Jurkat, Clone E6-1 (cell line): ENCODE data around the gene CXCR5.

Source experiments
- DNase-seq: peaks from one replicate; pipeline ENCODE4 v3.0.0-alpha.2; 2011; ENCODE audit warnings: low read depth, low spot score
- H3K4me3 ChIP-seq: 2 replicates; pipeline ENCODE4 v1.5.1; 2011; ENCODE audit warnings: mild to moderate bottlenecking, low read length, control low read depth, moderate library complexity

Gene CXCR5

DNA sequence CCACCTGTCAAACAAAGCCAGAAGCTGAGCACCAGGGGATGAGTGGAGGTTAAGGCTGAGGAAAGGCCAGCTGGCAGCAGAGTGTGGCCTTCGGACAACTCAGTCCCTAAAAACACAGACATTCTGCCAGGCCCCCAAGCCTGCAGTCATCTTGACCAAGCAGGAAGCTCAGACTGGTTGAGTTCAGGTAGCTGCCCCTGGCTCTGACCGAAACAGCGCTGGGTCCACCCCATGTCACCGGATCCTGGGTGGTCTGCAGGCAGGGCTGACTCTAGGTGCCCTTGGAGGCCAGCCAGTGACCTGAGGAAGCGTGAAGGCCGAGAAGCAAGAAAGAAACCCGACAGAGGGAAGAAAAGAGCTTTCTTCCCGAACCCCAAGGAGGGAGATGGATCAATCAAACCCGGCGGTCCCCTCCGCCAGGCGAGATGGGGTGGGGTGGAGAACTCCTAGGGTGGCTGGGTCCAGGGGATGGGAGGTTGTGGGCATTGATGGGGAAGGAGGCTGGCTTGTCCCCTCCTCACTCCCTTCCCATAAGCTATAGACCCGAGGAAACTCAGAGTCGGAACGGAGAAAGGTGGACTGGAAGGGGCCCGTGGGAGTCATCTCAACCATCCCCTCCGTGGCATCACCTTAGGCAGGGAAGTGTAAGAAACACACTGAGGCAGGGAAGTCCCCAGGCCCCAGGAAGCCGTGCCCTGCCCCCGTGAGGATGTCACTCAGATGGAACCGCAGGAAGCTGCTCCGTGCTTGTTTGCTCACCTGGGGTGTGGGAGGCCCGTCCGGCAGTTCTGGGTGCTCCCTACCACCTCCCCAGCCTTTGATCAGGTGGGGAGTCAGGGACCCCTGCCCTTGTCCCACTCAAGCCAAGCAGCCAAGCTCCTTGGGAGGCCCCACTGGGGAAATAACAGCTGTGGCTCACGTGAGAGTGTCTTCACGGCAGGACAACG lies 11.7 kb downstream of the CXCR5 start:
- DNase-seq, result peak; percentile 62
- H3K4me3 ChIP-seq, result peak overlapping the region; percentile 15; the same call in 1 of the 2 replicates

DNA sequence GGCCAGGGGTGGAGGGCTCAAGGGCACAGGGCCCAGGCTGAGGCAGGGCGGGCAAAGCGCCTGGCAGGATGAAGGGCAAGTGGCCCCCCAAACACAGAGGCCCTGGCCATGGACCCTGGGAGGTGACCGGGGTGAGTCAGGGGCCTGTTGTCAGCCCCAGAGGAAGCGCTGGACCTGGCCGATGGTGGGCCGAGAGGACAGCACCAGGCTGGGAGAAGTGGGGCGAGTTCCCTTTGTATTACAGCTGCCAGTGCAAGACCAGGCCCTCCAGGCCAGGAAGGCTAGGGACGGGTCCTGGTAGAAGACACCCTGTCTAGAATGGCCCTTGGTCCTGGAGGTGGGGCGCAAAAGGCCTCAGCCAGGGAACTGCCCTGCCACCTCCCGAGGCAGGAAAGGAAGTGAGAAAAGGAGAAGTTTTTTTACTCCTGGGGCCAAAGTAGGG lies 12.8 kb downstream of the CXCR5 start:
- H3K4me3 ChIP-seq, result no peak overlapping the region
- no peak for DNase-seq

DNA sequence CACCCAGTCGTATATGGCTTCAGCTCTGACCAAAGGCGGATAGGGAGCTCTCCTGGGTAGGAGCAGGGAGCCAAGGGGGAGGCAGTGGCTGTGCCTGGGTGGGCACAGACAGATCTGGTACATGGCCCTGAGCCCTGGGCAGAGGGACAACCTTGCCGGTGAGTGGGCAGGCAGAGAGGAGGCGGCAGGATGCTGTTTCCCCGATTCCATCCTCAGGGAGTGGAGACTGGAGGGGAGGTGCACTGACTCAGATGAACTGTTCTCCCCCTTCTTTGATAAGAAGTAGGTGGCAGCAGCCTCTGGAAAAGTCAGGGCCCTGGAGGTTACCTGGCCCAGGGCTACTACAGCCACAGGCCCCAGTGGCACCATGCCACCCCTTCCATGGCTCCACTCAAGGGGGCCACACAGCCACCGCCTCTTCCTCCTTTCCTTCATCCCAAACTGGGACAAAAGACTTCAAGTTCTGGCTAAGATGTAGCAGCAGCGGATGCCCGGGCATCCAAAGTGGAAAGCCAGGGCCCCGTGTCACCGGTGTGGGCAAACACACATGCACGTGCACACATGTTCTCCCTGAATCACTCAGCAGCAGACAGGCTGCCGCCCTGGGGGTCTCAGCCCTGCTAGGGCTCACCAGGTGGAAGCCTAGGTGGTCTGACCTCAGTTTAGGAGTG lies 13.4 kb downstream of the CXCR5 start:
- DNase-seq, result no peak
- no peak overlapping the region for H3K4me3 ChIP-seq

DNA sequence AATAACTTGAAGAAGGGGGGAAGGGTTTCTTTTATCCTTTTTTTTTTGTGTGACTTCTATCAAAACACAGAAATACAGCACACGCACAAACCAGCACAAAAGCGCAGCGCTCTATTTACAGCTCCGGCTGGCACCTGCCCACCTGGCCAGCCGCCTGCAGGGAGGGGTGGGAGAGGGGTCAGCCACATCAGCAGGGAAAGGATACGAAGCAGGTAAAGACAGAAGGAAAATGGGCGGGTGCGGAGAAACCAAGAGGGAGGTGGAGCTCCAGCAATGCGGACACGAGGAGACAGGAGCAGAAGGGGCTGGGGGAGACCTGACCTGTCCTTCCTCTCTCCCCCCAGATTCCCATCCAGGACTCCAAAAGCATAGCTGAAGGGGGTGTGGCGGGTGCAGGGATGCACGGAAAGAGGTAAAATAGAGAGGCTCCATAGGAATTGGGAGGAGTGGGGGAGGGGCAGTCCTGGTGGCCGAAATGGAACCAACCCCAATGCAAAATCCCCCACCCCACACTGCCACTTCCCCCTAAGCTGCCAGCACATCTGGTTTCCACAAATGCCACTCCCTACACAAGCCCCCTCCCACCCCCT lies 14.1 kb downstream of the CXCR5 start:
- no peak for DNase-seq
- H3K4me3 ChIP-seq, result no peak overlapping the region

DNA sequence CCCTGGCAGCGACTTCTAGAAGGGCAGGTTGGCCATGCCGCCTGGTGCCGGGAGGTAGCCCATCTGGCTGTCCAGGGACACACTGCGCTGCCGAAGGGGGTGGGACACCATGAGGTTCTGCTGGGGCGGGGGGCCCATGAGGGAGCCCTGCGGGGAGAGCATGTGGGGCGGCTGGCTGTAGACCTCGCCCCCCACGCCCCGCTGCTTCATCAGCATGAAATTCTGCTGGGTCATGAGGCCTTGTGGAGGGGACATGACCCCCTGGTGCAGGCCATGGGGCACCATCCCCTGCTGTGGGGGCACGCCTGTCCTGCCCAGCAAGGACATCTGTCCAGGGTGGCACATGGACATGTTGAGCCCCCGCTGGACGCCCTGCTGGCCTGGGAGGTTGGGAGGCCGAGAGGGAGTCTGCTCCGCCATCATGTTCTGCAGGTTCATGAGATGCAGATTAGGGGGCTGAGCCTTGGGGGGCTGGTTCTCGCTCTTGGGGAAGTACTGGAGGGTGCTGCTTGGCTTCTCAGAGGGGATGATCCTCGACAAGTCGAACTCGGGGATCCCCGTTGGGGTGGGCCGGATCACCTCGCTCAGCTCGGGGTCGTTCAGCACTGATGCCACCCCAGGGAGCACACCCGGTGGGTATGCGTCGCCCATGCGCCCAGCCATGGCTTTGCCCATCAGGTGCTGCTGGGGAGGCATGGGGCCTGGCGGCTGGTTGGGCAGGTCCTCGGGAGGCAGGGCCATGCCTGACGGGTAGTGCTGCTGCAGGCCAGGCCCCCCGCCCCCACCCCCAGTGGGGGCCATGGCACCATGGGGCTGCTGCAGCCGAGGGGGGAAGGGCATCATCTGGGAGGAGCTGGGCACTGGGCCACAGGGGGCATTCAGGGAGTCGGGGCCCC lies 15.0 kb downstream of the CXCR5 start:
- no peak for DNase-seq
- H3K4me3 ChIP-seq, result no peak overlapping the region

DNA sequence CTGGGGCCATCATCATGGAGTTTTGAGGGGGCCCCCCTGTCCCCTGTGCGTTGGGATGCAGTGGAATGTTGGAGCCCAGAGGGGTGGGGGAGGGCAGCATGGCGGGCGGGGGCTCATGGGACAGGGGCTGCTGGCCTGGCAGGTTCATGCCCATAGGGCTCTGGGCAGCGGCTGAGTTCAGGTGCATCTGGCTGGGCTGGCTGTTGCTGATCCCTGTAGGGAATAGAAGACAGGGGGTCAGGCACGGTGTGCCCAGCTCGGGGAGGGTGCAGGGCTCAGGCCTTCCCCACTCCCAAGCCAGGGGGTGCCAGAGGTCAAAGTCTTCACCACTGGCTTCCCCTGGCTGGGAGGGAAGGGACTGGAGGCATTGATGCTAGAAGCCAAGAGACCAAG lies 15.6 kb downstream of the CXCR5 start:
- H3K4me3 ChIP-seq, result no peak overlapping the region
- DNase-seq, result no peak

DNA sequence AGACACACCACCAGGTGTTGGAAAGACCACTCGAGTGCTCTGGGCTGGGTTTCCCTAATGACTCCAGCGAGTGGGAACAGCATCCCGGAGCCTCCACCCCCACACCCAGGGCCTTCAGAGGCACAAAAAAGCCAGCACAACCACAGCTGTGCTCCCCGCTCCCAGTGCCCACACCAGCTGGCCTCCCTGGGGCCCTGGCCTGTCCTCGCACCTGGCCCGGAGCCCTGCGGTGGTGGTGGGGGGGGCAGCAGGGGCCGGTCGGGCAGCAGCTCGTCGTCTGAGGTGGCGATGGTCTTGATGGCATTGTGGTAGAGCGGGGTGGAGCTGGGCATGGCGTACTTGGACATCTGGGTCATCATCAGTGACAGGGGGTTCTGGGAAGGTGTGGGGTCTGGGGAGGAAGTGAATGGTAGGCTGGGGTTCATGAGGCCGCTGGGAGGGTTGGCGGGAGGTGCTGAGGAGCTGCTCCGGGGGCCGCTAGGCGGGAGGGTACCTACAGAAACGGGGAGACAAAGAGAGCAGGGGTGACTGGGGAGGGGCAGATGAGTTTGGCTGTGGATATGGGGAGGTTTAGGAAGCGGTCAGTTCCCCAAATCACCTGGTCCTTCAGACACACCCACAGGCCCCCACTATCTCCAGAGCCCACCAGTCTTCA lies 16.1 kb downstream of the CXCR5 start:
- no peak for DNase-seq
- H3K4me3 ChIP-seq, result no peak overlapping the region

DNA sequence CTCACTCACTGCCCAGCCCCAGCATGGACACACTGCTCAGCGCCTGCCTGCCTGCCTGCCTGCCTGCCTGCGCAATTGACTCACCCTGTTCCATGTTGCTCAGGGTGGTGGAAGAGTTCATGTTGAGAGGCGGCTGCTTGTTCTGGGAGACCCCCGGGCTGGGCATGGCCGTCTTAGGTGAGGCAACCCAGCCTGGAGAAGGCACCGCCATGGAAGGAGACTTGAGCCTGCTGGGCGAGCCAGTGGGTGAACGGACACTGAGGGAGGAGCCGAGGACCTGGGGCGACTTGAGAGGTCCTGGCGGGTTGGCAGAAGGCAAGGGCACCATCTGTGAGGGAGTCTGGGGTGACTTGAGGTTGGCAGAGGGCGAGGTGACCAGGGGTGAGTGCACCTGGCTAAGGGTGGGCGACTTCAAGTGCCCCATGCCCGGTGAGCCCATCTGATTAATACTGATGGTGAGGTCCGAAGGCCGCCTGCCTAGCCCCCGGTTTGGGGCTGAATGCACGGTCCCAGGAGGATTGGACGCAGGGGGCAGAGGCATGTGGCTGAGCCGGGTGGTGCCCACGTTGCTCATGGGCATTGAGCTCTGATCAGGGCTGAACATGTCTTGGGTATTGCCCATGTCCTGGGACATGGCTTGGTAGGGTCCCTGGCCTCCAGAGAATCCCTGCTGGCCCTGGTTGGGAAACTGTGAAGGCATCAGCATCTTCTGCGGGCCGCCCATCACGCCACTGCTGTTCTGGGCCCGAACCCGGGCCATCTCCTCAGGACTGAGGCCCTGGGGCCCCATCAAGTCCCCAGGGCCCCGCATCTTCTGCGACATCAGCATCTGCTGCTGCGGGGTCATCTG lies 17.1 kb downstream of the CXCR5 start:
- no peak overlapping the region for H3K4me3 ChIP-seq

DNA sequence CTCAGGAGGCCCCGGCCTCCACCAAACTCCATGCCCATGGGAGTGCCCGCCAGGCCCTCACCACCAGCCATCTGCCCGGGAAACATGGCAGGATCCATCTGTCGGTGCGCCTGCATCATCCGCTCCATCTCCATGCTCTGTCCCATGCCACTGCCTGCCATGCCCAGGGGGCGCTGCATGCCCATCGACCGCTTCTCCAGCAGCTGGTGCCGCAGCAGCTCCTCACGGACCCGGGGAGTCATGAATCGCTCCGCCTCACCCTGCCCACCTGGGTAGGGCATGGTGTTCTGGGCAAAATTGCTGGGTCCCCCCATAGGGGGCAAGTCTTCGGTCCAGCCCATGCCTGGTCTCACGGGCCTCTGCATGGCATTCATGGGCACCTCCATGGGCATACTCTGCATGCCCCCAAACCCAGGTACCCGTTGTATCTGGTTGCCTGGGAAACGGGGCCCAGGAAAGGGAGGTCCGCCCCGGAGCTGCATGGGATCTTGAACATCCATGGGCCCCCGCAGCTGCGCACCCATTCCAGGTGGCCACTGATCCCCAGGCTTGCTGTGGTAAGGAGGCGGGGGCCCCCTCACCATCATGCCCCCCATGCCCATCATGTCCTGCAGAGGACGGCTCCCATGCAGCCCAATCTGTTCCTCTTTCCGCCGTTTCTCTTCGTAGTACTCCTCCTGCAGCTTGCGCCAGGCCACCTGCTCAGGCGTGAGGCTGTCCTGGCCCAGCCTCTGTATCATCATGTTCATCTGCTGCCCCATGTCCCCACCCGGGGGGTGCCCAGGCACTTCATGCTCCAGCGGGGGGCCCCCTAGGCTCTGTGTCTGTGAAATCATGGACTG lies 18.0 kb downstream of the CXCR5 start:
- no peak for DNase-seq
- no peak overlapping the region for H3K4me3 ChIP-seq

More for the DNA sequence above, 17.1 kb downstream of the CXCR5 start:
- DNase-seq, result no peak

DNA sequence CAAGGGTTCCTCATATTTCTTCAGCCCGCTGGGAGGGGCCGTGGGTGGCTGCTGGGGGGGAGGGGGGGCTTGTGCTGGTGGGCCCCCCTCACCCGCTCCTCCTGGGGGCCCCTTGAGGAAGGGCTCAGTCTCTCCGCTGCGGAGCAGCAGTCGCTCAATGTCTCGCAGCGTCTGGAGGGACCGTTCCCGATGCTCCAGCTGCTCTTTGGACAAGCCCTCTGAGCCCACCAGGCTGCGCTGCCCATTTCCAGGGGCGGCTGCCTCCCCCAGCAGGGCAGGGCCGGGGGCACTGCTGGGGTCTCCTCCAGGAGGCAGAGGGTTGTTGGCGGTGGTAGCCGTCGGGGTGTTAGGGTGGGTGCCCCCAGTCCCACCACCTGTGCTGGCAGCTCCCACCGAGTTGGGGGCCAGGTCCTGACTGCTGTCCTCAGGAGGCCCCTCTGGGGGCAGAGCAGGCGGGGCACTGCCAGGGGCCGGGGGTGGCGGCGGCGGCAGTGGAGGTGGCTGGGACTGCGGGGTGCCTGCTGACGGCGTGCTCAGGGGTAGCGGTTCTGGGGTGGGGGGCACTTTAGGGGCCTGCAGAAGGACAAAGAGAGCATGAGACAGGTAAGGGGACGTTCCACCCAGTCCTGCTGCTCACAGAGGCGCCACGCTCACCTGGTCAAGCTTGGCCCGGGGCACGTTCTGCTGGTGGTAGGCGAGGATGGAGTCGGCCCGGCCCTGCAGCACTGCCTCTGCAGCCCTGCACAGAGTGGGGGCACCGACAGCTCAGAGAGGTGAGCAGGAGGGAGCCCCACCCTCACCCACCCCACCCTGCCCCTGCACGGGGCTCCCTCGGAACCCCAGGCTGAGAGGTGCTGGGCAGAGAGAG lies 18.9 kb downstream of the CXCR5 start:
- DNase-seq, result no peak
- no peak overlapping the region for H3K4me3 ChIP-seq

DNA sequence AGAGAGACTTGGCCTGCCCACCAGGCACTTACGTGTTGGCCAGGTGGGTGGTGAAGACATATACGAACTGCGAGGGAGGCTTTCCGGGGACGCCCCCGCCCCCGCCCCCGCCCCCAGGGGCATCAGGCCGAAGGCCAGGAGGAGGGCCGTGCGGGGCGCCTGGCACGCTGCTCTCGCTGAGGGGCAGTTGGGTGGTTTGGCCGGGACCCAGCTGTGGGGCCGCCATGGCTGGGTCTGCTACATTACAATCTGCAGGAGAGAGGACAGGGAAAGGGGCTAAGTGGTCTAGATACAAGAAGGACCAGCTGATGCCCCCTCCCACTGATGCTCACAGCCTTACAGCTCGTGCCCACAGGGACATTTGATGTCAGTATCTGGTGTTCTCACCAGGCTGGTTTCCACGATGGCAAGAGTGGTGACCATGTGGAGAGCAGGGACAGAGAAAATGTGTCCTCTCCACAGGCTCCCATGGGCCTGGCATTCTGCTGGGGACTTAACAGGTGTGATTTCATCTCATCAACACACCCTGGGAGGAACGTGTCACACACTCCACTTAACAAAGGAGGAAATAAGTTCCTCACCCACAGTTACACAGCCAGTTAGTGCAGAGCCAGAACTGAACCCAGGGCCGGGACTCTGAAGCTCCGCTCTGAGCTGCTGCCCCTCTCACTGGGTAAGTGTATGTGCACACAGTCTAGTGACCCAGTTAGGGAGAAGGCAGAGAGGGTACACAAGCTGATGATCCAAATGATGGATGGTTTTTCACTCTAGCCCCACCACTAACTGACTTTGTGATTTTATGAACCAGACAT lies 19.7 kb downstream of the CXCR5 start:
- DNase-seq, result no peak
- H3K4me3 ChIP-seq, result no peak overlapping the region

DNA sequence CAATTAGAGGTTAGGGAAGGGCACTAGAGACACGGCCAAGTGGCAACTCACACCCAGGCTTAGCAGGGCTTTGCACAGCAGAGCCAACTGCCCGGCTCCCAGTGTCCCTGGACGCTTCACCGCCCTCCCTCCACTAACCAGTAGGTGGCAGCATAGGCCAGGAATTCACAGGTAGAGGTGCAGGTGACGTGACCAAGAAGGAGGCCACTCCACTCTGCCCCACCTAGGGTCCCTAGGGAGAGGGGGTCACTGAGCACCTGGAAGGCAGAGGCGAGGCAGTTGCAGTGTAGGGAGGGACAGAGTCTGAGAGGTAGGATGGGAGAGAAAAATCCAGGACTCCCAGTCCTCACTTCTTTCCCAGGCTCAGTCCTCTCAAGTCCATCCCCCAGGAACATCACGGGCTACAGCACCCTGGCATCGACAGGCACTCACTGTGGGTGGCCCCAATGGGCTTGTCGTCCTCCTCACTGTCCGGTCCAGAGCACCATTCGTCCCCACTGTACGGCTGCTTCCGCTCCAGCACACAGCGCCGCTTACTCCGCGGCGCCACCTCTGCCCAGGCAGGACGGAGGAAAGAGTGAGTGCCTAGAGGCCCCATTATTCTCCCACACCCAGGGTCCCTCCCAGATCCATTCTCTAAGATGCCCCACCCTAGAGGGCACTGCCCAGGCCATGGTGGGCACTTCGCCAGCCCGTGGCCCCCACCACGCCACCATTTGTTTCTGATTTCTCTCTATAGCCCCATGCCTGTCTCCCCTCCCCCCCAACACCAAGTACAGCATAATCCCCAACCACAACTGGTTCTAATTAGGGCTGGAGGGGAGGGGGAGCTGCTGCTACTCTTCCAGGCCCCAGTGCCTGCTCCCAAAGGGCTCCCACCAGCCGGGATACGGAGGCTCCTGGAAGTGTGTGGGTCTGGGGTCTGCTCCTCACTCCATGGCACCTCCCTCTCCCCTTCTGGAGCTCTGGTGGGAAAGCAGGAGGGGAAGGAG lies 23.7 kb downstream of the CXCR5 start:
- peak; percentile 59 for DNase-seq
- no peak overlapping the region for H3K4me3 ChIP-seq

DNA sequence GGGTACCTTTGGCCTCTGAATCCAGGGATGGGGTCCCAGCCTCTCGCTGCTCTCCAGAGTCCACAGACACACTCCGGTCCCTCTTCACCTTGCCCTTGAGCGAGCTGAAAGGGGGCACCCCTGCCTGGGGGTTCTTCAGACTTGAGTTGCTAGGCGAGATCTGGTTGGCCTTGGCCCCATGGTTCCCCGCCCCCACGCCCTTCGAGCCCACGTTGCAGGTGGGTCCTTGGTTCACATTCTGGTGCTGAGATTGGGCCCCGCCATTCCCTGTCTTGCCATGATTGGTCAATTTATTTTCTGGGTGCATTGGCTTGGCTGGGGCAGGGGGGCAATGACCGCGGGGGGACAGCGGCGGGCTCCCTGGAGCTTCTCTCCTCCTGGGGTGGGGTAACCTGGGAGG lies 24.6 kb downstream of the CXCR5 start:
- no peak for DNase-seq
- no peak overlapping the region for H3K4me3 ChIP-seq
